Measurements from ENCODE around the gene CSTF2. TPM values are rescaled to one million over a fixed set of nuclear protein-coding genes. Genes with fewer than 3 reads are reported as not detected.
"Not testable (repeated sequence)": the region's sequence is repeated elsewhere in the genome, so short reads cannot be mapped to it uniquely, and the experiment has no call there.

CSTF2 gene
- 14.0 TPM for polyA plus RNA-seq

- Mint-ChIP-seq H3K9me3 (no peaks in the 10 kb centered on the region), H3K4me1 (peaks cover 2 to 8% (median 5%) of the 10 kb centered on the region in 3 donors), H3K27ac (peak within 1 kb of the TSS; percentile 75 to 95 (median 90)), H3K27me3 (peaks cover 6% of the 10 kb centered on the region), H3K4me3 (peak within 1 kb of the TSS; percentile 83 to 97 (median 87)), H3K36me3 (no peaks in the 10 kb centered on the region)
These were observed at the start of gene CSTF2 for GRCh38 chrX:100819837-100820666. CSTF2 (plus strand) TSS chrX:100820391; CDS start chrX:100820417, 26 bp downstream.

- H3K4me1 Mint-ChIP-seq, H3K27me3 Mint-ChIP-seq, H3K4me3 Mint-ChIP-seq, H3K9me3 Mint-ChIP-seq, H3K27ac Mint-ChIP-seq, H3K36me3 Mint-ChIP-seq: not testable (repeated sequence)
These were observed 23.8 kb upstream of the CSTF2 start for GRCh38 chrX:100796371-100796770.

- H3K27me3 Mint-ChIP-seq, result peaks cover 3% of the 10 kb centered on the region
- H3K4me3 Mint-ChIP-seq, result no peak overlapping the region
- H3K36me3 Mint-ChIP-seq, result no peaks in the 10 kb centered on the region
- no peaks in the 10 kb centered on the region for H3K4me1 Mint-ChIP-seq
- H3K9me3 Mint-ChIP-seq, result no peaks in the 10 kb centered on the region
- no peak overlapping the region for H3K27ac Mint-ChIP-seq
These were observed 22.8 kb upstream of the CSTF2 start for GRCh38 chrX:100797359-100797758.

- peaks cover 3% of the 10 kb centered on the region for H3K27me3 Mint-ChIP-seq
- no peaks in the 10 kb centered on the region for H3K9me3 Mint-ChIP-seq
- H3K4me3 Mint-ChIP-seq, result no peak overlapping the region
- no peaks in the 10 kb centered on the region for H3K36me3 Mint-ChIP-seq
- H3K4me1 Mint-ChIP-seq, result no peaks in the 10 kb centered on the region
- no peak overlapping the region for H3K27ac Mint-ChIP-seq
These were observed 21.5 kb upstream of the CSTF2 start for GRCh38 chrX:100798484-100799214.

- H3K4me1 Mint-ChIP-seq, result no peaks in the 10 kb centered on the region
- no peaks in the 10 kb centered on the region for H3K36me3 Mint-ChIP-seq
- no peak overlapping the region for H3K4me3 Mint-ChIP-seq
- H3K27ac Mint-ChIP-seq, result no peak overlapping the region
- peaks cover 3 to 16% (median 6%) of the 10 kb centered on the region in 3 donors for H3K9me3 Mint-ChIP-seq
- H3K27me3 Mint-ChIP-seq, result no peaks in the 10 kb centered on the region
These were observed 17.3 kb upstream of the CSTF2 start for GRCh38 chrX:100802843-100803242.

- H3K27me3 Mint-ChIP-seq, result peaks cover under 1% of the 10 kb centered on the region
- H3K9me3 Mint-ChIP-seq, result peaks cover 6 to 20% (median 6%) of the 10 kb centered on the region in 3 donors
- H3K36me3 Mint-ChIP-seq, result no peaks in the 10 kb centered on the region
- peaks cover 0 to under 1% (median 0%) of the 10 kb centered on the region in 3 donors for H3K4me1 Mint-ChIP-seq
- no peak overlapping the region for H3K27ac Mint-ChIP-seq
- no peak overlapping the region for H3K4me3 Mint-ChIP-seq
These were observed 15.4 kb upstream of the CSTF2 start for GRCh38 chrX:100804780-100805179.

- not testable (repeated sequence) for H3K27ac Mint-ChIP-seq, H3K36me3 Mint-ChIP-seq, H3K4me1 Mint-ChIP-seq, H3K27me3 Mint-ChIP-seq, H3K4me3 Mint-ChIP-seq
- peaks cover 6 to 20% (median 8%) of the 10 kb centered on the region in 3 donors for H3K9me3 Mint-ChIP-seq
These were observed 11.9 kb upstream of the CSTF2 start for GRCh38 chrX:100808265-100808664.

- H3K4me1 Mint-ChIP-seq, result peaks cover 0 to 4% (median 0%) of the 10 kb centered on the region in 3 donors
- no peaks in the 10 kb centered on the region for H3K36me3 Mint-ChIP-seq
- H3K4me3 Mint-ChIP-seq, result no peak overlapping the region
- H3K27me3 Mint-ChIP-seq, result peaks cover 15% of the 10 kb centered on the region
- peaks cover 3 to 4% (median 4%) of the 10 kb centered on the region in 3 donors for H3K9me3 Mint-ChIP-seq
- no peak overlapping the region for H3K27ac Mint-ChIP-seq
These were observed 7.7 kb upstream of the CSTF2 start for GRCh38 chrX:100812216-100813158.

- H3K36me3 Mint-ChIP-seq, result no peaks in the 10 kb centered on the region
- H3K9me3 Mint-ChIP-seq, result no peaks in the 10 kb centered on the region
- no peak overlapping the region for H3K4me3 Mint-ChIP-seq
- no peak overlapping the region for H3K27ac Mint-ChIP-seq
- peaks cover 2 to 8% (median 5%) of the 10 kb centered on the region in 3 donors for H3K4me1 Mint-ChIP-seq
- peaks cover 10% of the 10 kb centered on the region for H3K27me3 Mint-ChIP-seq
These were observed 2.9 kb upstream of the CSTF2 start for GRCh38 chrX:100817340-100817739.

GRCh38 chrX:100819534-100819836 is 706 bp upstream of the CSTF2 start:
- Mint-ChIP-seq H3K27ac (peak overlapping the region; percentile 75 to 95 (median 90)), H3K4me3 (peak overlapping the region; percentile 83 to 97 (median 87)), H3K36me3 (no peaks in the 10 kb centered on the region), H3K27me3 (peaks cover 7% of the 10 kb centered on the region), H3K4me1 (peaks cover 2 to 8% (median 5%) of the 10 kb centered on the region in 3 donors), H3K9me3 (no peaks in the 10 kb centered on the region)

GRCh38 chrX:100829730-100830129 is 9.5 kb downstream of the CSTF2 start:
- H3K4me3 Mint-ChIP-seq, result peak overlapping the region in 3 of 4 donors; percentile 1 to 58 (median 1)
- peaks cover 0 to 4% (median 0%) of the 10 kb centered on the region in 3 donors for H3K9me3 Mint-ChIP-seq
- peaks cover 6% of the 10 kb centered on the region for H3K36me3 Mint-ChIP-seq
- H3K4me1 Mint-ChIP-seq, result peaks cover 7 to 10% (median 9%) of the 10 kb centered on the region in 3 donors
- H3K27ac Mint-ChIP-seq, result peak overlapping the region in 2 of 3 donors; percentile 12 to 93
- H3K27me3 Mint-ChIP-seq, result no peaks in the 10 kb centered on the region

GRCh38 chrX:100830143-100830542 is 10.0 kb downstream of the CSTF2 start:
- Mint-ChIP-seq H3K27ac (peak overlapping the region in 1 of 3 donors; percentile 93), H3K4me3 (peak overlapping the region in 3 of 4 donors; percentile 1 to 58 (median 1)), H3K9me3 (peaks cover 0 to 4% (median 0%) of the 10 kb centered on the region in 3 donors), H3K36me3 (peaks cover 6% of the 10 kb centered on the region), H3K27me3 (no peaks in the 10 kb centered on the region), H3K4me1 (peaks cover 7 to 10% (median 9%) of the 10 kb centered on the region in 3 donors)

- Mint-ChIP-seq H3K27me3 (no peaks in the 10 kb centered on the region), H3K36me3 (peaks cover 6% of the 10 kb centered on the region), H3K4me3 (peak overlapping the region in 1 of 4 donors; percentile 58), H3K27ac (peak overlapping the region in 1 of 3 donors; percentile 65), H3K4me1 (peaks cover 7 to 10% (median 9%) of the 10 kb centered on the region in 3 donors), H3K9me3 (peaks cover 0 to 4% (median 0%) of the 10 kb centered on the region in 3 donors)
These were observed 10.4 kb downstream of the CSTF2 start for GRCh38 chrX:100830547-100830946.

- Mint-ChIP-seq H3K36me3 (peaks cover 6% of the 10 kb centered on the region), H3K9me3 (peaks cover 0 to 4% (median 0%) of the 10 kb centered on the region in 3 donors), H3K27ac (peak overlapping the region in 1 of 3 donors; percentile 65), H3K27me3 (no peaks in the 10 kb centered on the region), H3K4me3 (peak overlapping the region in 1 of 4 donors; percentile 61), H3K4me1 (peaks cover 7 to 10% (median 9%) of the 10 kb centered on the region in 3 donors)
These were observed 11.2 kb downstream of the CSTF2 start for GRCh38 chrX:100831219-100831946.

All from IgD-negative memory B cell (primary cell).